Liver (tissue), 9 donors: ENCODE measurements around the gene NCAPD2. TPM values are rescaled to one million over a fixed set of nuclear protein-coding genes. Genes with fewer than 3 reads are reported as not detected.

Experiments used
- DNase-seq: peaks from one replicate; pipeline ENCODE4 v3.0.0-alpha.2; 2017; ENCODE audit warnings: low spot score
- H3K27ac ChIP-seq, 2 donors: one replicate each; pipeline ENCODE4 v1.7.0; 2013; ENCODE audit warnings: inconsistent platforms in 2 of 2, low read length in 2 of 2, control low read depth in 1 of 2, low read depth in 1 of 2, mild to moderate bottlenecking in 1 of 2
- H3K27me3 ChIP-seq, 4 donors: one replicate each; pipeline versions ENCODE4 v1.6.1 to v1.7.0; 2013; ENCODE audit warnings: low read length in 3 of 4, inconsistent platforms in 1 of 4, mild to moderate bottlenecking in 1 of 4, moderate library complexity in 1 of 4; ENCODE audit not compliant: control insufficient read depth in 4 of 4, insufficient read depth in 4 of 4
- H3K36me3 ChIP-seq, 4 donors: one replicate each; pipeline versions ENCODE4 v1.6.1 to v1.7.0; 2013; ENCODE audit warnings: low read length in 3 of 4, mild to moderate bottlenecking in 3 of 4, low read depth in 1 of 4, moderate library complexity in 1 of 4; ENCODE audit not compliant: control insufficient read depth in 4 of 4, insufficient read depth in 3 of 4
- H3K4me1 ChIP-seq, 4 donors: one replicate each; pipeline versions ENCODE4 v1.6.1 to v1.7.0; 2013; ENCODE audit warnings: low read length in 3 of 4, mild to moderate bottlenecking in 3 of 4, moderate library complexity in 1 of 4; ENCODE audit not compliant: control insufficient read depth in 4 of 4, insufficient read depth in 4 of 4
- H3K4me3 ChIP-seq, 3 donors: one replicate each; pipeline versions ENCODE4 v1.6.1 to v1.7.0; 2013; ENCODE audit warnings: low read length in 3 of 3, control low read depth in 1 of 3, low read depth in 1 of 3, mild to moderate bottlenecking in 1 of 3
- H3K9ac ChIP-seq, 2 donors: one replicate each; pipeline ENCODE4 v1.7.0; 2013; ENCODE audit warnings: low read length in 2 of 2, mild to moderate bottlenecking in 2 of 2, moderate library complexity in 2 of 2, control low read depth in 1 of 2, low read depth in 1 of 2
- H3K9me3 ChIP-seq, 4 donors: one replicate each; pipeline versions ENCODE4 v1.6.1 to v1.7.0; 2013; ENCODE audit warnings: low read length in 3 of 4; ENCODE audit not compliant: control insufficient read depth in 4 of 4
- CTCF ChIP-seq: fragments of 150-350 bp; IDR thresholded peaks from 2 replicates; pipeline ENCODE4 v1.5.1; 2017; ENCODE audit warnings: improper control_type of control experiment, low read depth, low read length; ENCODE audit not compliant: missing input control
- EGR1 ChIP-seq, 2 donors: IDR thresholded peaks; 2 replicates each; pipeline ENCODE4 v1.6.1; 2016 to 2018; ENCODE audit warnings: antibody characterized with exemption in 2 of 2, low read depth in 2 of 2
- FOXA1 ChIP-seq: IDR thresholded peaks from 2 replicates; pipeline ENCODE4 v1.6.1; 2016; ENCODE audit warnings: antibody characterized with exemption
- FOXA2 ChIP-seq: IDR thresholded peaks from 2 replicates; pipeline ENCODE4 v1.6.1; 2016; ENCODE audit warnings: antibody characterized with exemption
- GABPA ChIP-seq, 2 donors: IDR thresholded peaks in 1 of 2; conservative IDR thresholded peaks in 1 of 2; 2 replicates each; pipeline ENCODE4 v1.6.1; 2016; ENCODE audit warnings: antibody characterized with exemption in 2 of 2, mild to moderate bottlenecking in 1 of 2, moderate library complexity in 1 of 2
- HNF4A ChIP-seq, 2 donors: conservative IDR thresholded peaks; 2 replicates each; pipeline ENCODE4 v1.6.1; 2016; ENCODE audit warnings: antibody characterized with exemption in 2 of 2, mild to moderate bottlenecking in 2 of 2
- HNF4G ChIP-seq: IDR thresholded peaks from 2 replicates; pipeline ENCODE4 v1.6.1; 2016; ENCODE audit warnings: antibody characterized with exemption
- JUND ChIP-seq, 2 donors: IDR thresholded peaks; 2 replicates each; pipeline ENCODE4 v1.6.1; 2016; ENCODE audit warnings: antibody characterized with exemption in 2 of 2
- NR2F2 ChIP-seq: IDR thresholded peaks from 2 replicates; pipeline ENCODE4 v1.6.1; 2016; ENCODE audit warnings: antibody characterized with exemption
- RAD21 ChIP-seq, 2 donors: IDR thresholded peaks; 2 replicates each; pipeline ENCODE4 v1.6.1; 2016; ENCODE audit warnings: antibody characterized with exemption in 2 of 2, mild to moderate bottlenecking in 2 of 2
- RXRA ChIP-seq, 2 donors: IDR thresholded peaks; 2 replicates each; pipeline ENCODE4 v1.6.1; 2017 to 2018; ENCODE audit warnings: antibody characterized with exemption in 2 of 2, mild to moderate bottlenecking in 1 of 2
- SP1 ChIP-seq: IDR thresholded peaks from 2 replicates; pipeline ENCODE4 v1.6.1; 2018; ENCODE audit warnings: antibody characterized with exemption, mild to moderate bottlenecking
- TAF1 ChIP-seq: conservative IDR thresholded peaks from 2 replicates; pipeline ENCODE4 v1.6.1; 2016; ENCODE audit warnings: antibody characterized with exemption, mild to moderate bottlenecking
- YY1 ChIP-seq: IDR thresholded peaks from 2 replicates; pipeline ENCODE4 v1.6.1; 2016; ENCODE audit warnings: antibody characterized with exemption, mild to moderate bottlenecking
- ZBTB33 ChIP-seq: IDR thresholded peaks from 2 replicates; pipeline ENCODE4 v1.6.1; 2016; ENCODE audit warnings: antibody characterized with exemption
- WGBS: extraction: QIAGEN DNeasy Blood & Tissue Kit; methylation state at CpG from one replicate; pipeline ENCODE4 v1.1.7; 2013; 5-methylcytosine and 5-hydroxymethylcytosine counted together
- polyA plus RNA-seq, 2 donors: library from polyadenylated mRNA; stranded (reverse) in 1 of 2; unstranded in 1 of 2; fragments of 200-250 nt in 1 of 2; fragments of >200 nt in 1 of 2; fragmentation: Nextera tagmentation in 1 of 2; extraction: Ambion mirVana in 1 of 2; gene quantifications; one replicate each; pipeline versions ENCODE4 v1.2.1 to v1.2.3, GENCODE V29; 2013 to 2015
- total RNA-seq, 2 donors: library from RNA; depleted of rRNA; stranded (reverse); fragments of >200 nt; gene quantifications; one replicate each; pipeline ENCODE4 v1.2.3, GENCODE V29; 2014
- TF ChIP-seq, protein P1 (sequence below): IDR thresholded peaks from 2 replicates; pipeline ENCODE4 v1.6.1; 2016; ENCODE audit warnings: antibody characterized with exemption, mild to moderate bottlenecking
- TF ChIP-seq, protein P2 (sequence below): IDR thresholded peaks from 2 replicates; pipeline ENCODE4 v1.6.1; 2016; ENCODE audit warnings: antibody characterized with exemption
- donor health status: healthy.
- donor health status: healthy.
- donor health status: healthy.
- donor health status: healthy.
- donor health status: healthy.

NCAPD2 gene
- total and polyA plus RNA-seq, 4 donors = 2.0 to 55.1 (median 7.4) TPM

DNA sequence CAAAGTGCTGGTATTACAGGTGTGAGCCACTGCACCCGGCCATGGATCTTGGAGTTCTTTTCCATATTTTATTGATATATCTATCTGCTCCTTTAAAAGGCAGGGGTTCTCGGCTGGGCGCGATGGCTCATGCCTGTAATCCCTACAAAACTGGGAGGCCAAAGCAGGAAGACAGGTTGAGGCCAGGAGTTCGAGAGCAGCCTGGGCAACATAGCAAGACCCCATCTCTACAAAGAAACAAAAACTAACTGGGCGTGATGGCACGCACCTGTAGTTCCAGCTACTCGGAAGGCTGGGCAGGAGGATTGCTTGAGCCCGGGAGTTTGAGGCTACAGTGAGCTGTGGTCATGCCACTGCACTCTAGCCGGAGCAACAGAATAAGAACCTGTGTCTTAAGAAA lies 28.3 kb downstream of the NCAPD2 start:
- Histone ChIP-seq H3K36me3 (peaks cover 16 to 75% (median 58%) of the 10 kb centered on the region in 4 donors), H3K4me1 (no peaks in the 10 kb centered on the region), H3K27me3 (no peaks in the 10 kb centered on the region), H3K4me3 (no peak overlapping the region), H3K9ac (no peak overlapping the region), H3K9me3 (no peaks in the 10 kb centered on the region), H3K27ac (no peak overlapping the region)
- 82% methylated on average over 10 of the region's 10 CpGs for WGBS
- no peak for DNase-seq
- TF ChIP-seq ZBTB33 = no peak
- TF ChIP-seq RXRA (IDR thresholded peaks at IDR 0.05) = no peak
- TF ChIP-seq, protein P1, sequence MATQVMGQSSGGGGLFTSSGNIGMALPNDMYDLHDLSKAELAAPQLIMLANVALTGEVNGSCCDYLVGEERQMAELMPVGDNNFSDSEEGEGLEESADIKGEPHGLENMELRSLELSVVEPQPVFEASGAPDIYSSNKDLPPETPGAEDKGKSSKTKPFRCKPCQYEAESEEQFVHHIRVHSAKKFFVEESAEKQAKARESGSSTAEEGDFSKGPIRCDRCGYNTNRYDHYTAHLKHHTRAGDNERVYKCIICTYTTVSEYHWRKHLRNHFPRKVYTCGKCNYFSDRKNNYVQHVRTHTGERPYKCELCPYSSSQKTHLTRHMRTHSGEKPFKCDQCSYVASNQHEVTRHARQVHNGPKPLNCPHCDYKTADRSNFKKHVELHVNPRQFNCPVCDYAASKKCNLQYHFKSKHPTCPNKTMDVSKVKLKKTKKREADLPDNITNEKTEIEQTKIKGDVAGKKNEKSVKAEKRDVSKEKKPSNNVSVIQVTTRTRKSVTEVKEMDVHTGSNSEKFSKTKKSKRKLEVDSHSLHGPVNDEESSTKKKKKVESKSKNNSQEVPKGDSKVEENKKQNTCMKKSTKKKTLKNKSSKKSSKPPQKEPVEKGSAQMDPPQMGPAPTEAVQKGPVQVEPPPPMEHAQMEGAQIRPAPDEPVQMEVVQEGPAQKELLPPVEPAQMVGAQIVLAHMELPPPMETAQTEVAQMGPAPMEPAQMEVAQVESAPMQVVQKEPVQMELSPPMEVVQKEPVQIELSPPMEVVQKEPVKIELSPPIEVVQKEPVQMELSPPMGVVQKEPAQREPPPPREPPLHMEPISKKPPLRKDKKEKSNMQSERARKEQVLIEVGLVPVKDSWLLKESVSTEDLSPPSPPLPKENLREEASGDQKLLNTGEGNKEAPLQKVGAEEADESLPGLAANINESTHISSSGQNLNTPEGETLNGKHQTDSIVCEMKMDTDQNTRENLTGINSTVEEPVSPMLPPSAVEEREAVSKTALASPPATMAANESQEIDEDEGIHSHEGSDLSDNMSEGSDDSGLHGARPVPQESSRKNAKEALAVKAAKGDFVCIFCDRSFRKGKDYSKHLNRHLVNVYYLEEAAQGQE = no peak
- no peak for TF ChIP-seq EGR1 (IDR thresholded peaks at IDR 0.05; ENCODE audit: low read depth in 2 of 2)
- no peak for TF ChIP-seq TAF1
- no peak for TF ChIP-seq HNF4G
- no peak for TF ChIP-seq GABPA (IDR thresholded peaks at IDR 0.05 in 1 of 2, conservative IDR thresholded peaks at IDR 0.05 in 1 of 2)
- TF ChIP-seq YY1 = no peak
- TF ChIP-seq FOXA2 = no peak
- TF ChIP-seq RAD21 (IDR thresholded peaks at IDR 0.05) = no peak
- no peak for TF ChIP-seq CTCF
- no peak for TF ChIP-seq HNF4A (conservative IDR thresholded peaks at IDR 0.05)
- no peak for TF ChIP-seq JUND (IDR thresholded peaks at IDR 0.05)
- TF ChIP-seq, protein P2, sequence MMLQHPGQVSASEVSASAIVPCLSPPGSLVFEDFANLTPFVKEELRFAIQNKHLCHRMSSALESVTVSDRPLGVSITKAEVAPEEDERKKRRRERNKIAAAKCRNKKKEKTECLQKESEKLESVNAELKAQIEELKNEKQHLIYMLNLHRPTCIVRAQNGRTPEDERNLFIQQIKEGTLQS = no peak
- TF ChIP-seq NR2F2 = no peak
- TF ChIP-seq SP1 = no peak
- no peak for TF ChIP-seq FOXA1

DNA sequence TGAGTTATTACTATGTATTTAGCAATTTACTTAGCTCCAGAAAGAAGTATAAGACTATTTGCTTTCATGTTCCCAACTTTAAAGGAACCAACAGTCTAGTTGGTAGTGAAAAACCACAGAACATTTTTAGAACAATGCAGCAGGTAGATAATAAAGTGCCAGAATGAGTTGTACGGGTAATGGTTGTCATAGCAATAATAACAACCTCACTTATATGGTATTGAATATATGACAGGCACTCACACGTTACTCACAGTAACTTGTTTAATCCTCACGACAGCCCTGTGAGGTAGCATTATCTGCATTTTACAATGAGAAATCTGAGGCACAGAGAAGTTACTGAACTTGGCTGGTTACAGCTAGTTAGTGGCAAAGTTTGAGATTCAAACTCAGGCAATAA lies 29.8 kb downstream of the NCAPD2 start:
- Histone ChIP-seq H3K9ac (no peak overlapping the region), H3K4me3 (no peak overlapping the region), H3K36me3 (peaks cover 21 to 80% (median 65%) of the 10 kb centered on the region in 4 donors), H3K4me1 (no peaks in the 10 kb centered on the region), H3K27ac (no peak overlapping the region), H3K9me3 (no peaks in the 10 kb centered on the region), H3K27me3 (no peaks in the 10 kb centered on the region)
- WGBS = 92% methylated on average over 3 of the region's 3 CpGs
- TF ChIP-seq FOXA1 (no peak), HNF4G (no peak), SP1 (no peak), EGR1 (IDR thresholded peaks at IDR 0.05; ENCODE audit: low read depth in 2 of 2) (no peak), FOXA2 (no peak)
- no peak for DNase-seq
